HL-60 (cell line): ENCODE measurements around the gene MAPKAPK2.

ENCODE experiments used
- DNase-seq, 2 experiments: peaks; one replicate each; pipeline ENCODE4 v3.0.0-alpha.2; 2010 to 2020; ENCODE audit warnings: low read depth in 1 of 2, low spot score in 1 of 2
- H3K27ac ChIP-seq: fragments of 250-450 bp; sonication (Bioruptor Pico); replicated peaks from 2 replicates; pipeline ENCODE4 v1.5.1; 2020; ENCODE audit warnings: mild to moderate bottlenecking, moderate library complexity
- H3K27me3 ChIP-seq: fragments of 250-450 bp; sonication (Bioruptor Pico); 2 replicates; pipeline ENCODE4 v1.5.1; 2021; ENCODE audit warnings: mild to moderate bottlenecking, moderate library complexity; ENCODE audit not compliant: insufficient read depth, poor library complexity, severe bottlenecking
- H3K4me3 ChIP-seq: replicated peaks from 2 replicates; pipeline ENCODE4 v1.5.1; 2011; ENCODE audit warnings: mild to moderate bottlenecking, control low read depth, low read length; ENCODE audit not compliant: insufficient read depth
- CTCF ChIP-seq: IDR thresholded peaks from one replicate; pipeline ENCODE4 v1.5.1; 2011; ENCODE audit warnings: low read length, control low read depth, inconsistent platforms; ENCODE audit not compliant: insufficient read depth
- GABPA ChIP-seq: IDR thresholded peaks from 2 replicates; pipeline ENCODE4 v1.6.1; 2012; ENCODE audit warnings: low read depth
- POLR2AphosphoS5 ChIP-seq: IDR thresholded peaks from 2 replicates; pipeline ENCODE4 v1.6.1; 2012; ENCODE audit warnings: low read depth
- REST ChIP-seq: IDR thresholded peaks from 2 replicates; pipeline ENCODE4 v1.6.1; 2012; ENCODE audit warnings: low read depth; ENCODE audit not compliant: insufficient replicate concordance
- SPI1 ChIP-seq: IDR thresholded peaks from 2 replicates; pipeline ENCODE4 v1.6.1; 2012; ENCODE audit warnings: low read depth, mild to moderate bottlenecking, borderline replicate concordance

The MAPKAPK2 gene

GRCh38 chr1:206706806-206707366 lies 22.2 kb downstream of the MAPKAPK2 start:
- no peak for DNase-seq
- H3K4me3 ChIP-seq: no peak overlapping the region

GRCh38 chr1:206708058-206708457 lies 23.4 kb downstream of the MAPKAPK2 start:
- TF ChIP-seq POLR2AphosphoS5 (peak; percentile 87), GABPA (peak; percentile 38; the same call in 1 of the 2 replicates), SPI1 (peak; percentile 23; the same call in 1 of the 2 replicates), CTCF (no peak)
- Histone ChIP-seq H3K27me3 (no peaks in the 10 kb centered on the region), H3K27ac (peak overlapping the region; percentile 59)

More at GRCh38 chr1:206706806-206707366, 22.2 kb downstream of the MAPKAPK2 start:
- Histone ChIP-seq H3K27me3 (no peaks in the 10 kb centered on the region), H3K27ac (peak overlapping the region; percentile 59)
- no peak for TF ChIP-seq GABPA
- no peak; the same call in 1 of the 2 replicates for TF ChIP-seq SPI1
- no peak for TF ChIP-seq POLR2AphosphoS5
- no peak for TF ChIP-seq CTCF
- TF ChIP-seq REST: no peak

GRCh38 chr1:206708882-206709281 lies 24.2 kb downstream of the MAPKAPK2 start:
- no peak for DNase-seq
- H3K27me3 ChIP-seq: no peaks in the 10 kb centered on the region
- no peak overlapping the region for H3K4me3 ChIP-seq
- no peak for TF ChIP-seq REST
- TF ChIP-seq GABPA: no peak
- no peak for TF ChIP-seq SPI1
- no peak for TF ChIP-seq CTCF
- TF ChIP-seq POLR2AphosphoS5: no peak
- no peak overlapping the region; the same call in 1 of the 2 replicates for H3K27ac ChIP-seq

More at GRCh38 chr1:206708058-206708457, 23.4 kb downstream of the MAPKAPK2 start:
- no peak overlapping the region for H3K4me3 ChIP-seq
- DNase-seq: peak; percentile 93

- H3K4me3 ChIP-seq: no peak overlapping the region
- DNase-seq: no peak
- no peak overlapping the region for H3K27ac ChIP-seq
- no peaks in the 10 kb centered on the region for H3K27me3 ChIP-seq
- TF ChIP-seq SPI1: no peak
- TF ChIP-seq GABPA: no peak
- no peak for TF ChIP-seq CTCF
- TF ChIP-seq POLR2AphosphoS5: no peak
- TF ChIP-seq REST: no peak
Observed at GRCh38 chr1:206709322-206709721, 24.6 kb downstream of the MAPKAPK2 start.
